Measurements from ENCODE around the gene SH3BP2.

- TF ChIP-seq POLR2AphosphoS5 (IDR thresholded peaks at IDR 0.05) (no peak), CTCF (IDR thresholded peaks at IDR 0.05) (no peak), POLR2A (IDR thresholded peaks at IDR 0.05) (no peak)
These were observed 45.8 kb upstream of the SH3BP2 start for GRCh38 chr4:2746891-2747695.
